ENCODE results near the gene HM13.

Gene HM13

DNA sequence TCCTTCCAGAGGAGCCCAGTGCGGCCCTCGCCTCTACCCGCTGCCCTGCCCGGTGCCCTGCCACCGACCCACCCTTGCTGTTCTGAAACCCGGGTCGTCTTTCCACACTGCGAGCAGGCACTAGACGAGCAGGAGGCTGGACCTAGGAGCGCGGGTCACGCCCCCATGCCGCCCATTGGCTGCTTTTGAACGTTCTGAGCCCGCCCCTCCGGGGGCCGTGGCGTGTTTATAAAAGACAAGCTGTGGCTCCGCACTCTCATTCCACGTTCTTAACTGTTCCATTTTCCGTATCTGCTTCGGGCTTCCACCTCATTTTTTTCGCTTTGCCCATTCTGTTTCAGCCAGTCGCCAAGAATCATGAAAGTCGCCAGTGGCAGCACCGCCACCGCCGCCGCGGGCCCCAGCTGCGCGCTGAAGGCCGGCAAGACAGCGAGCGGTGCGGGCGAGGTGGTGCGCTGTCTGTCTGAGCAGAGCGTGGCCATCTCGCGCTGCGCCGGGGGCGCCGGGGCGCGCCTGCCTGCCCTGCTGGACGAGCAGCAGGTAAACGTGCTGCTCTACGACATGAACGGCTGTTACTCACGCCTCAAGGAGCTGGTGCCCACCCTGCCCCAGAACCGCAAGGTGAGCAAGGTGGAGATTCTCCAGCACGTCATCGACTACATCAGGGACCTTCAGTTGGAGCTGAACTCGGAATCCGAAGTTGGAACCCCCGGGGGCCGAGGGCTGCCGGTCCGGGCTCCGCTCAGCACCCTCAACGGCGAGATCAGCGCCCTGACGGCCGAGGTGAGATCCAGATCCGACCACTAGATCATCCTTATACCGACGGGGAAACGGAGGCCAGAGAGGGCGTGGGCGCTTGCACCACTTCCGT lies 91.0 kb downstream of the HM13 start, which contains the start of gene ID1:
ID1 (plus strand) TSS at position 259 of the 871 bp plus-strand sequence; CDS start at position 358, 99 bp downstream.
- DNase-seq = peak; percentile 96 to 98
- Histone ChIP-seq H3K4me1 (peaks cover 0 to 46% (median 30%) of the 10 kb centered on the region in 4 donors), H3K36me3 (peaks cover 0 to 16% (median 0%) of the 10 kb centered on the region in 3 donors), H3K27ac (peak within 1 kb of the TSS; percentile 90 to 94), H3K27me3 (no peaks in the 10 kb centered on the region), H3K9me3 (no peaks in the 10 kb centered on the region), H3K4me3 (peak within 1 kb of the TSS; percentile 68 to 83)
- TF ChIP-seq, protein P1, sequence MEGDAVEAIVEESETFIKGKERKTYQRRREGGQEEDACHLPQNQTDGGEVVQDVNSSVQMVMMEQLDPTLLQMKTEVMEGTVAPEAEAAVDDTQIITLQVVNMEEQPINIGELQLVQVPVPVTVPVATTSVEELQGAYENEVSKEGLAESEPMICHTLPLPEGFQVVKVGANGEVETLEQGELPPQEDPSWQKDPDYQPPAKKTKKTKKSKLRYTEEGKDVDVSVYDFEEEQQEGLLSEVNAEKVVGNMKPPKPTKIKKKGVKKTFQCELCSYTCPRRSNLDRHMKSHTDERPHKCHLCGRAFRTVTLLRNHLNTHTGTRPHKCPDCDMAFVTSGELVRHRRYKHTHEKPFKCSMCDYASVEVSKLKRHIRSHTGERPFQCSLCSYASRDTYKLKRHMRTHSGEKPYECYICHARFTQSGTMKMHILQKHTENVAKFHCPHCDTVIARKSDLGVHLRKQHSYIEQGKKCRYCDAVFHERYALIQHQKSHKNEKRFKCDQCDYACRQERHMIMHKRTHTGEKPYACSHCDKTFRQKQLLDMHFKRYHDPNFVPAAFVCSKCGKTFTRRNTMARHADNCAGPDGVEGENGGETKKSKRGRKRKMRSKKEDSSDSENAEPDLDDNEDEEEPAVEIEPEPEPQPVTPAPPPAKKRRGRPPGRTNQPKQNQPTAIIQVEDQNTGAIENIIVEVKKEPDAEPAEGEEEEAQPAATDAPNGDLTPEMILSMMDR (IDR thresholded peaks at IDR 0.05) = no peak
- intact Hi-C loops (cut with DNase I; ENCODE audit: low total_unique reads) = loop anchor here (2.0 kb wide), 1 partner anchor 32 kb away; no protein-coding TSS in a partner anchor

DNA sequence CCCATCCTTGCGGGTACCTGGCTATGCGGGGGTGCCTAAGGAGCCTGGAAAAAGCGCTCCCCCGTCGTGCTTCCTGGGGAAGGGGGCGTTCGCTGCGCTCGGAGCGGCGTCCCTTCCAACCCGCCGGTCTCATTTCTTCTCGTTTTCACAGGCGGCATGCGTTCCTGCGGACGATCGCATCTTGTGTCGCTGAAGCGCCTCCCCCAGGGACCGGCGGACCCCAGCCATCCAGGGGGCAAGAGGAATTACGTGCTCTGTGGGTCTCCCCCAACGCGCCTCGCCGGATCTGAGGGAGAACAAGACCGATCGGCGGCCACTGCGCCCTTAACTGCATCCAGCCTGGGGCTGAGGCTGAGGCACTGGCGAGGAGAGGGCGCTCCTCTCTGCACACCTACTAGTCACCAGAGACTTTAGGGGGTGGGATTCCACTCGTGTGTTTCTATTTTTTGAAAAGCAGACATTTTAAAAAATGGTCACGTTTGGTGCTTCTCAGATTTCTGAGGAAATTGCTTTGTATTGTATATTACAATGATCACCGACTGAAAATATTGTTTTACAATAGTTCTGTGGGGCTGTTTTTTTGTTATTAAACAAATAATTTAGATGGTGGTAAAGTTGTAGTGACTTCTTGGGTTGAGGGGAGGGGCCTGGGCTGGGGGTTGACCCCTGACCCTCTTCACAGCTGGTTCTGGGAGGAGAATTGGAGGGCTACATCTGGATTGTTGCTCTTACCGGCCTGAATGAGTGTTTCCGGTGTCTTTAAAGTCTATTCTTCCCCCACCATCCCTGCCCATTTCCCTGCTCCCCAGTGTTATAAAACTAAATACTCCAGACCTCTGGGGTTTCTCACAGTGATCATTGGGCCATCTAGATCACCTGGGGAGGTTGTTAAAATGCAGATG lies 91.9 kb downstream of the HM13 start:
- intact Hi-C loops (cut with DNase I; ENCODE audit: low total_unique reads) = loop anchor here (2.0 kb wide), 1 partner anchor 33 kb away; no protein-coding TSS in a partner anchor
- TF ChIP-seq, protein P1 (IDR thresholded peaks at IDR 0.05) = no peak
- DNase-seq = peak in 1 of 2 donors; percentile 71
- H3K27ac ChIP-seq = peak overlapping the region; percentile 90 to 94
- peaks cover 0 to 16% (median 0%) of the 10 kb centered on the region in 3 donors for H3K36me3 ChIP-seq
- H3K4me1 ChIP-seq = peaks cover 0 to 53% (median 34%) of the 10 kb centered on the region in 4 donors
- no peaks in the 10 kb centered on the region for H3K9me3 ChIP-seq
- H3K27me3 ChIP-seq = no peaks in the 10 kb centered on the region
- peak overlapping the region; percentile 68 to 83 for H3K4me3 ChIP-seq

DNA sequence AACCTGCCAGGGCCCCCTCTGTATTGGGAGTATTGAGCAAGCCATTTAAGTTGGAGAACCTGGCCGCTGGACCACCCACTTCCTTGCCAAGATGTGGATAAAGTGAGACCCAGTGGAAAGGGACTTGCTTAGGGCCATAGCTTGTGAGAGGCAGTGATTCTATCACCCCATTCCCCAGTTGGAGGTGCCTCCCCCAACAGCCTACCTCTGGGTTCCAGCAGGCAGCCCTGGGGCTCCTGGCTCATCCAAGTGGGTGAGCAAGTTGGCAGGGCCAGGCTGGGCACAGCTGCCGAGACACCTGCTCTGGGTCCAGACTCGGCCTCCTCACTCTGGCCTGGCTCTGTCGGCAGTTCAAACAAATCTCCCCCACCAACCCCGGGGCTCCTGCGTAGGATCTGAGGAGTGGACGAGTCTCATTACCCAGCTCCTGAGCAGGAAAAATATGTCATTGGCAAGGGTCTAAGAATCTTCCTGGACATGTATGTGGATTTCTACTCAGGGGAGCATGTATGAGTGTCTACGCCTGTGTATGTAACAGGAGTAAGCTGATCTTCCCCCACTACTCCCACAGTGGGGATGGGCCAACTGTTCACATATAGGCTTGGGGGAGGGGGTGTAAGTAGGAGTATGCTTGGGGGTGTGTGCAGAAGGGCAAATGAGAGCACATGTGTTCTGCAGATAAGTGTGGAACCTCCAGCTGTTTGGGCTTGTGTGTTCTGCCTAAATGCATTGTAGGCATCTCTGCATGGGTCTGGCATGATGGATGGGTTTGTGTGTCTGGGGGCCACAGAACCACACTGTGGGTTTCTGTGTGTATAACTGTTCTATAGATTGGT lies 92.8 kb downstream of the HM13 start:
- no peaks in the 10 kb centered on the region for H3K27me3 ChIP-seq
- peaks cover 0 to 16% (median 0%) of the 10 kb centered on the region in 3 donors for H3K36me3 ChIP-seq
- no peaks in the 10 kb centered on the region for H3K9me3 ChIP-seq
- intact Hi-C loops (cut with DNase I; ENCODE audit: low total_unique reads) = no loop called here
- peak overlapping the region; percentile 68 to 83 for H3K4me3 ChIP-seq
- TF ChIP-seq, protein P1 (IDR thresholded peaks at IDR 0.05) = no peak
- DNase-seq = no peak
- peaks cover 0 to 53% (median 34%) of the 10 kb centered on the region in 4 donors for H3K4me1 ChIP-seq
- H3K27ac ChIP-seq = peak overlapping the region; percentile 90 to 94

DNA sequence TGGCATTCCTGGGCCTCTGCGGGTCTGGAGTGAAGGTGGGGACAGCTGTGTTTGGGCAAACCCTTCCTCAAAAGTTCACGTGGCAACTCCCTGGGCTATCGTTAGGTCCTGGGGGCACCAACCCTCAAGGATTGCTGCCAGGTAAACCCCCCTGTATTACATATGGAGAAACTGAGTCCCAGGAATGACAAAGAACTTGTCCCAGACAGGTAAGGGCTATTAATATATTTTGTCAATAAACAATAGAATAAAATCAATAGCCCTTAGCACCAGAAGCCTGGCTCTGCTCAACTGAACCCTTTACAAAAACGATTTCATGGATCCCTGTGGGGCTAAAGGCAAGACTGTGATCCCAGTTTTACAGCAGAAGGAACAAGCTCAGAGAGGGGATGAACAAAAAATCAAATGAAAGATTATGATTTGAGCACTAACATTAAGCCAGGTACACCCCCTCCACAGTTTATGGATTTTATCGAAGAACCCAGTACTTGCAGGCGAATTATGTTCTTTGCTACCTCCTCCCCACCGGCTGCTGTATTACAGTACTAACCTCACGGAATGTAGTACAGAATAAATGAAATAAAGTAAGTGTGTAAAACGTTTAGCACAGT lies 93.5 kb downstream of the HM13 start:
- Histone ChIP-seq H3K9me3 (no peaks in the 10 kb centered on the region), H3K4me1 (peaks cover 0 to 57% (median 37%) of the 10 kb centered on the region in 4 donors), H3K4me3 (peak overlapping the region; percentile 68 to 83), H3K36me3 (peaks cover 0 to 16% (median 0%) of the 10 kb centered on the region in 3 donors), H3K27me3 (no peaks in the 10 kb centered on the region), H3K27ac (peak overlapping the region; percentile 90 to 94)
- no peak for DNase-seq
- intact Hi-C loops (cut with DNase I; ENCODE audit: low total_unique reads) = no loop called here
- TF ChIP-seq, protein P1 (IDR thresholded peaks at IDR 0.05) = no peak

Measured in tibial artery (tissue), 4 donors.